ENCODE results near the gene CA4.
A peak's percentile ranks its signal among the peaks of the same experiment; 100 is the strongest.

The CA4 gene

GRCh38 chr17:60128171-60128859 is 21.5 kb upstream of the CA4 start:
- DNase-seq (ENCODE audit: extremely low read depth, low read depth), result no peak
- no peak for TF ChIP-seq CTCF (IDR thresholded peaks at IDR 0.05; ENCODE audit: low read depth, low read length)

- DNase-seq (ENCODE audit: extremely low read depth, low read depth), result no peak
- no peak for TF ChIP-seq CTCF (IDR thresholded peaks at IDR 0.05; ENCODE audit: low read depth, low read length)
Observed at GRCh38 chr17:60129164-60129563, 20.6 kb upstream of the CA4 start.

- TF ChIP-seq CTCF (IDR thresholded peaks at IDR 0.05; ENCODE audit: low read depth, low read length), result no peak
- no peak for DNase-seq (ENCODE audit: extremely low read depth, low read depth)
Observed at GRCh38 chr17:60130466-60130865, 19.3 kb upstream of the CA4 start.

- TF ChIP-seq CTCF (IDR thresholded peaks at IDR 0.05; ENCODE audit: low read depth, low read length), result no peak
Observed at GRCh38 chr17:60134396-60135150, 15.2 kb upstream of the CA4 start.

GRCh38 chr17:60135151-60135950 is 14.4 kb upstream of the CA4 start:
- DNase-seq (ENCODE audit: extremely low read depth, low read depth), result peak; percentile 57
- no peak for TF ChIP-seq CTCF (IDR thresholded peaks at IDR 0.05; ENCODE audit: low read depth, low read length)

More at GRCh38 chr17:60134396-60135150, 15.2 kb upstream of the CA4 start:
- DNase-seq (ENCODE audit: extremely low read depth, low read depth), result no peak

- DNase-seq (ENCODE audit: extremely low read depth, low read depth), result no peak
- TF ChIP-seq CTCF (IDR thresholded peaks at IDR 0.05; ENCODE audit: low read depth, low read length), result no peak
Observed at GRCh38 chr17:60135951-60136666, 13.7 kb upstream of the CA4 start.

Data from AG09319 (cell line).